NK-92 treated with Interleukin-12 subunit alpha and Interleukin-12 subunit beta, amount 100 ng/mL, for 24 hours (cell line): ENCODE data around the gene METRNL.
"Not testable (repeated sequence)": the region's sequence is repeated elsewhere in the genome, so short reads cannot be mapped to it uniquely, and the experiment has no call there.

Experiments
- DNase-seq: peaks from one replicate; lab custom pipeline; 2025; lab: John Stamatoyannopoulos, UW

Gene METRNL

DNA sequence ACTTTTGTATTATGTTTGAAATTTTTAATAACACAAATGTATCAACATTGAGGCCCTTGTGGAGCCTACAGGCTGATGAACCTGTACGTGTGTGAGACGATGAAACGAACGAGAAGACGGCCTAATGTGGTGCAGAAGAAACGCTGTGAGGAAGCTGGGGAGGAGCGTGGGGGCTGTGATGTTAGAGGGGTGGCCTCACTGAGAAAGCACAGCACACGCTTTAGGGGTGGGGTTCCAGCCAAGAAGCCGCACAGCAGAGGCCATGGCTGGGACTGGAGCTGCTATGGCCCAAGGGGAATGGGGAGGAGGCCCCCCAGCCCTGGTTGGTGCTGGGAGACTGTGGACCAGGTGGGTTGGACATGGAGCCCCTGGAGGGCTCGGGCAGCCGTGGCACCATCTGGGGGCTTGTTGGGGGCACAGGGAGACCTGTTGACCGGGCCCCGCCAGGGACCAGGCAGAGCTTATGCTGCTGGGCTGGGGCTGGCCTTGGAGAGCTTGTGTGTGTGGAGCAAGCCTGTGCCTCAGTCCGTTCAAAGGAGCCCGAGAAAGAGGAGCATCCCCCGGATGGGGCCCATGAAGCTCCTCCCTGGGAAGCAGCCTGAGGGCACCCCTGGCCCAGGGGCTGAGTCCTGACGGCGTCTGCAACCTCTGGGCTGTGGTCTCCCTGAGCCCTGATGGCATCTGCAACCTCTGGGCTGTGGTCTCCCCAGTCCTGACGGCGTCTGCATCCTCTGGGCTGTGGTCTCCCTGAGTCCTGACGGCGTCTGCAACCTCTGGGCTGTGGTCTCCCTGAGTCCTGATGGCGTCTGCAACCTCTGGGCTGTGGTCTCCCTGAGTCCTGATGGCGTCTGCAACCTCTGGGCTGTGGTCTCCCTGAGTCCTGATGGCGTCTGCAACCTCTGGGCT lies 44.7 kb downstream of the METRNL start:
- DNase-seq, result no peak

DNA sequence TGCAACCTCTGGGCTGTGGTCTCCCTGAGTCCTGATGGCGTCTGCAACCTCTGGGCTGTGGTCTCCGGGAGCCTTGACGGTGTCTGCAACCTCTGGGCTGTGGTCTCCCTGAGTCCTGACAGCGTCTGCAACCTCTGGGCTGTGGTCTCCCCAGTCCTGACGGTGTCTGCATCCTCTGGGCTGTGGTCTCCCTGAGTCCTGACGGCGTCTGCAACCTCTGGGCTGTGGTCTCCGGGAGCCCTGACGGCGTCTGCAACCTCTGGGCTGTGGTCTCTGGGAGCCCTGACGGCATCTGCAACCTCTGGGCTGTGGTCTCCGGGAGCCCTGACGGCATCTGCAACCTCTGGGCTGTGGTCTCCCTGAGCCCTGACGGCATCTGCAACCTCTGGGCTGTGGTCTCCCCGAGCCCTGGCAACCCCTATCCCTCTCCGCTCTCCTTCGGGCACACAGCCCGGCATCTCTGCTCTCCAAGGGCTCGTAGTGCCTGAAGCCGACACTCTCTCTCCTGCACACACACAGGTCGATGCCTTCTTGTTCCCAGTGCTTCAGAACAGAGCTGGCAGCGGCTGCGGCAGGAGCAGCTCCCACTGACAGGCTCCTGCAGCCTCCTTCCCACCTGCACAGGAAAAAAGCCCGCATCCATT lies 45.6 kb downstream of the METRNL start:
- DNase-seq, result no peak

DNA sequence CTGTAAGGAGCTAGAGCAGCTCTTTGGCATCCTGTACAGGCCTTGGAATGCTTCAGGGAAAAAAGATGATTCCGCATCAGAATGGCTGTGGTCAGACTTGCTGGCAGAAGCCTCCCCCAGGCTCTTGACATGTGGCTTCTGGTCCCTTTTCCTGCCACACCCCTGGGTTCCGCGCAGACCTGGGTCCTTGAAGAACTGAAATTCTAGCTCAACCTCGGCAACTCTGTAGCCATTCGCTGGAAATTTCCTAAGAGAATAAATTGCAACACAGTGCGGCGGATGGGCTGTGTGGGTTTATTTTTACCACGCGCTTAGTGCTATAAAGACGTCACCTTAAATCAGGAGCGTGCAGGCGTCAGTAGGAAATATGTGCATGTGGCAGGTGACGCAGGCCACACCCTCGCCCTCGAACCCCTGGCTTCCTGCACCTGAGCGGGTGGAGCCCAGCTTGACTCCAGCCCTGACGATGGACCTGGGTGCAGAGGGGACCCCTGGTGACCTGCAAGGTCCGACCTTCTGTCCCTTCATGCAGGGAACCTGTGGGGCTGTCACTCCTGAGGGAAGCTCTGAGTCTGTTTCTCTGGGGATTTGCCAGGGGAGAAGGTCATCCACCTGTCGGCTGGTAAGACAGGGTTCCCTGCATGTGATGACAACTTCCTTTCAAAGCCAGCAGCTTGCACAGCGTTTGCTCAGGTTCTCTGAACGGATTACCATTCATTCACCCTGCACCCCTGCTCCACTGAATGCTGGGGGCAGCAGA lies 46.3 kb downstream of the METRNL start:
- DNase-seq, result no peak

DNA sequence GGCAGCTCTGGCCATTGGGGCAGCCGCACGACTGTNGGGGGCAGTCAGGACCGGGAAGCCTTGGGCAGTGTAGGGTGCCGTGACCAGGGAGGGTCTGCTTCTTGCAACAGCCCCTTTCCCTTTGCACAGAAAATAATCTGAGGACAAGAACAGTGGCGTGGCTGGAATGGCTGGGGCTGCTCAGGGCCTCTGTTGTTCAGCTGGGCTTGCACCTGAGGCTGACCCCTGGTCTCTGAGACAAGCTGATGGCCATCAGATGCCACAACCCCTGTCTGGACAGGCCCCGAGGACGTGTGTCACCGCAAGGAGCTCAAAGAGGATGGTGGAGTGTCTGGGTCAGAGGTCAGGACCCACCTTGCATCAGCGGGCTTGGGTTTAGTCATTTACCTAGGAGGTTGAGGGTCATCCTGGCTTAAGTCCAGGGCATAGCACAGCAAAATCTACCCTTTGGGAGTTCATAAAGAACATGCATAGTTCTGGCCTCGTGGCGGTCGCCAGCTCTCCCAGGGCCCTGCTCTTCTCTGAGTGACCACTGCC lies 46.9 kb downstream of the METRNL start:
- no peak for DNase-seq

DNA sequence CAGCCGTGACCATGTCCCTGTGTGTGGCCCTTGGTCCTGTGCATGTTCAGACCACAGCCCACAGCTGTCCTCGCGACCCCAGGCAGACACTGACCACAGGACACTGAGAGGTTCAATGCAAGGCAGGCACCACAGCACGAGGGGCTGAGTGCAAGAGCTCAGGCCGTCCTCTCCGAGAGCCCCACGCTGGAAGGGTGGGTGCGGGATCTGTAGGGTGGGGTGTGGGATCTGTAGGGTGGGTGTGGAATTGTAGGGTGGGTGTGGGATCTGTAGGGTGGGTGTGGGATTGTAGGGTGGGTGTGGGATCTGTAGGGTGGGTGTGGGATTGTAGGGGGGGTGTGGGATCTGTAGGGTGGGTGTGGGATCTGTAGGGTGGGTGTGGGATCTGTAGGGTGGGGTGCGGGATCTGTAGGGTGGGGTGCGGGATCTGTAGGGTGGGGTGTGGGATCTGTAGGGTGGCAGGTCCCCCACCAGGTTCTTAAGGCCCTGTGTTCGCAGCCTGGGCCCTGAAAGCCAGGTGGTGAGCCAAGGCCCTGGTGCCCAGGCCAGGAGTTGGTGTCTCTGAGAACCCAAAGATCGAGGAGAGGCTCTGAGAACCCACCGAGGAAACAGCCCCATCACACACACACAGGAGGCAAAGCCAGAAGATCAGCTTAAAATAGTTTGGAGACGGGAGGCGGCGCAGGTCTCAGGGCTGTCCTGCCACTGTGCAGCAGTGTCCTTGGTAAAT lies 48.2 kb downstream of the METRNL start:
- DNase-seq, result no peak

DNA sequence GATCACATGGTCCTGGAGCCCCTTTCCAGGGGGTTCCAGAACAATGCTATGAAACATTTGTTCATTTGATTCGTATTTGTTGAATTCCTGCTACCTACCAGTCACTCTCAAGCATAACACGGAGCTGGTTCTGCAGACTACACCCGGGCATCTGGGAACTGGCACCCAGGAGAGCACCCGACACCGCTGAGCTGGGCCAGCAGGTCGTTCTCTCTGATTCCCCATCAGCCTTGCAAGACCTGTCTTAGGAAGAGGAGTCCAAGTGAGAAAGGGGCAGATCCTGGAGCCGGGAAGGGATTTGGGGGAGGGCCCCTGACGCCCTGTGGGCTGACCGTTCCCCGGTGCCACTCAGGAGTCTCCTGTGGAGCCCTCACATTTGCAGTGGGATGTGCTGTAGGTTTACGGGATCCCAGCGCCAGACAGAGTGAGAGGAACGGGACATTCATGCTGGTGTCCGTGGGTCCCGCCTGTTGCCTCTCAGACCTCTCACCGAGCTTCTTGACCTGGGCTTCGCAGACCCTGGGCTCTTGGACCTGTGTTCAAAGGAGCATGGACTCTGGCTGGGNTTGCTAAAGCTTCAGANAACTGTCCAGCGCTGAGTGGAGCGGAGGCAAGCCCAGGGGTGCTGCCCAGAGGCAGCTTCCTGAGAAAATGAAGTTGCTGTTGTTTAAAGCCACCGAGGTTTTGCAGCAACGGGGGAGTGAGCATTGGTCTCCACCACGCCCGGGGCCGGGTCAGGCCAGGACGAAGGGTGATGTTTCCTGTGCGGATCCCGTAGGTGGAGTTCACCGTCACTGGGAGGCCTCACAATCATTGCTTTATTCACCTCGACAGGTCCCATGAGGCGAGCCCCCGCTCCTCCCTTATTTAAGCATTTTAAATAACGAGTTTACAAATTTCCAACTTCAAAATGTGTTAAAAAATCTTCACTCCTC lies 49.2 kb downstream of the METRNL start:
- no peak for DNase-seq

DNA sequence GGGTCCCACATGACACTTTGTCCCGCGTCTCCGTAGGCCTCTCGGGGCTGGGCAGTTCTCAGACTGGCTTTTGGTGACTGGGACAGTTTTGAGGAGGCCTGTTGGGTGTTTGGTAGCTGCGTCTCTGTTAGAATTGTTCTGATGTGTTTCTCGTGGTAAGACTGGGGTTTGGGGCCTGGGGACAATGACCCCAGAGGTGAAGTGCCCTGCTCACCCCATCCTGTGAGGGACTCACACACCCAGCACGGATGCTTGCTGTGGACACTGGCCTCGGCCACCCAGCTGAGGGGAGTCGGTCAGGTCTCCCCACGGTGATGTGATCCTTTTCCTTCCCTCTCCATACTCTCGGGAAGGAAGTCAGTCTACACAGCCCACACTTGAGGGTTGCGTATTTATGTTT lies 50.3 kb downstream of the METRNL start:
- no peak for DNase-seq

DNA sequence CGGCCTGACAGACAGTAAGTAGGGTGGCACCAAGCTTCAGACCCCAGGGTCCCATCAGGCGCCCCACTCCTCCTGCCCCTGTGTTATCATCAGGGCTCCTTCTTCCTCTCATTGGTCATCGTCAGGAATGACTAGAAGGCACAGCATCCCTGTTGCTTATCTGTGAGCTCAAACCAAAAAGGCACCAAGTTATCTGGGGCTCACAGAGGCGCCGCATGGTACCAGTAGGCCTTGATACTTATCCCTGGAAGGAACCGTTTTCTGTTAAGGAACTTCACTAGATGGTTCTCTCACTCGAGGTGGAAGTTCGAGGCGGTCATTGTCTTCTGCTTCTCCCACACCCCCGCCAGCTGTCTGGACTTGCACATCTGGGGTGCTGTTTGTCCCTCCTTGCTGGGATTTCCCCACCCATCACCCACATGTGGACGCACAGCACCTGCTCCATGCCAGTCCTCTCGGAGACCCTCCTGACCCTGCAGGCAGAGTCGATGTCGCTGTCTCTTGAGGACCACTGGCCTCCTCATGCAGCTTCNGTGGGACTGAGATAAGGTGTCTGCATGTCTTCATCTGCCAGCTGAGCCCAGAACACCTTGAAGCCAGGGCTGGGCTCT lies 52.1 kb downstream of the METRNL start:
- no peak for DNase-seq

DNA sequence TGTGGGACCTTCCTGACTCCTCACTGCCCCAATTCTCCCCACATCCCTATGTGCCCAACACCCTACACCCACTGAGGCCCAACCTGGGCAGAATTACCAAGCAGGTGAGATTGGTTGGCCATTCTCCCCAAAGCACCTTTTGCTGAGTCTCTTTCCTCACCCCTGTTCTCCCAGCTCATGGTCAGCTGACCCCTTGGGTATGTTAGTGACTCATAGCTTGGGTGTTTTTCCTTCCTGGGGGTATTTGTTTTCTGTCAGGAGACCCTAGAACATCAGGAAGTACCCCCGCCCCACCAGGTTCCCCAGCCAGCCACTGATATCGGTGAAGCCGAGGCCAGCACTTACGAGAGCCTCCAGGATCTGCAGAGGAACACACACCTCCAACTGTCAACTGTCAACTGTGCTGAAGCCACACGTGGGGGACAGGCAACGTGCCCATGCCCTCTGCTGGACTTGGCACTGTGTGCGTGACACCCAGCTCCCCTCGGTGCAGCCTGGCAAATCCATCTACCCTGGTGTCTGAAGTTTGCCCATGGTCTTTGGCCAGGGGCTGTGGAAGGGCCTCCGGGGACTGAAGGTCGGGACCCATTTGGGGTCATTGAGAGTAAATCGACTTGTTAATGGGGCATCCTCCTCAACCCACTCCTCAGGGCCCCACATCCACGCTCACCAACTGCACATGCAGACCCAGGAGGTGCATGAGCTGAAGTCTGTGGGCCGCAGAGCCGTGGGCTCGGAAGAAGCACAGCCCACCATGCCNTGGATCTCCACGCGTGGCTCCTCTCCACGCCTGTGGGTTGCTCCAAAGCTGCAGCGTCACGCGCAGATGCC lies 53.1 kb downstream of the METRNL start:
- DNase-seq, result no peak

DNA sequence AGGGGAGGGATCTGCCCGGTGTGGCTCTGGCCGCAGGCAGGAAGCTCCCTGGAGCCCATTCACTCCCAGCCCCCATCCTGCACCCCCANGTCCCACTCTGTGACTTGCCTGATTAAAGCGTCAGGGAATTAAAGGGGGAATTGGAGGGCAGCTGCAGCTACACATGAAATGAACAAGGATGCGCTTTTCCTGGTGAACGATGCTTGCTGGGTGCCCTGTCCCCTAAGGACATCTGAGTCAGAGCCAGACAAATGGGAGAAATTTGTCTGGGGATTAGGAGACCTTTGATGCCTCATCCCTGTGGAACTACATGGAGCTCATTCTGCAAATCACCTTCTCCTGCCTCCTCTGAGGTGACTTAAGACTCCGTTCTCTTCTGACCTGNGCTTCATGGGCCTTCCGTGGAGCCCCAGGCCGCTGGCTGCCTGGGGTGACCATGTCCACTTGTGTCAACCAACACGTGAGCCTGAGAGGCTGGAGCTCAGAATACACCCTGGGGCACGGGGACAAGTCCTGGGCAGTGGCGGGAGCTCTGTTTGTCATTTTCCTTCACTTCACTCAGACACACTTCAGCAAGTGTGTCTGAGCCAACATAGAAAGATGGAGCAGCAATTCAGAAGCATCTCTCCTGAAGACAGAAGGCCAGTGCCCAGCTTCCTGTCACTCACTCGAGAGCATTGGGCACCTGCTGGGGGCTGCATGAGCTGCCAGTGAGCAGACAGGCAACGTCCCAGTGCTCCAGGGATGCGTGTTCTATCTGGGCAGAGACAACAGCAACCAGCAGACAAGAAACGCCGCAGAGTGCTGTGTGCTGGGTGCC lies 54.1 kb downstream of the METRNL start:
- DNase-seq, result no peak

DNA sequence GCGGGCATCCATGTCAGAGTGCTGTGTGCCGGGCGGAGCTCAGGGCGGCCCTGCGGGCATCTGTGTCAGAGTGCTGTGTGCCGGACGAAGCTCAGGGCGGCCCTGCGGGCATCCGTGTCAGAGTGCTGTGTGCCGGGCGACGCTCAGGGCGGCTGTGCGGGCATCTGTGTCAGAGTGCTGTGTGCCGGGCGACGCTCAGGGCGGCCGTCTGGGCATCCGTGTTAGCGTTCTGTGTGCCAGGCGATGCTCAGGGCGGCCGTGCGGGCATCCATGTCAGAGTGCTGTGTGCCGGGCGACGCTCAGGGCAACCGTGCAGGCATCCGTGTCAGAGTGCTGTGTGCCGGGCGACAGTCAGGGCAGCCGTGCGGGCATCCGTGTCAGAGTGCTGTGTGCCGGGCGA lies 55.0 kb downstream of the METRNL start:
- not testable (repeated sequence) for DNase-seq

DNA sequence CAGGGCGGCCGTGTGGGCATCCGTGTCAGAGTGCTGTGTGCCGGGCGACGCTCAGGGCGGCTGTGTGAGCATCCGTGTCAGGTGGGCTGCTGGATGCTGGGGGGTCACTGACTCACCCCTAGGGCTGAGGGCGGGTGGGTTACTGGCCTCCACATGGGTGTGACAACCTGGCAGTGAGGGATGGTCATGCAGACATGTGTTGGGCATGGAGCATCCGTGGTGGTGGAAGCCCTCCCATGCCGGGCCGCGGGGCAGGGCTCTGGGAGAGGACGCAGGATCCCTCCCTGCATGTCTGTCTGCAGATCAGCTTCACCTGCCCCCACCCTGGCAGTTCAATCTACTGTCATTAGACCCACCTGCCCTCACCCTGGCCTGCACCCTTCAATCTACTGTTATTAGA lies 56.3 kb downstream of the METRNL start:
- DNase-seq, result no peak

DNA sequence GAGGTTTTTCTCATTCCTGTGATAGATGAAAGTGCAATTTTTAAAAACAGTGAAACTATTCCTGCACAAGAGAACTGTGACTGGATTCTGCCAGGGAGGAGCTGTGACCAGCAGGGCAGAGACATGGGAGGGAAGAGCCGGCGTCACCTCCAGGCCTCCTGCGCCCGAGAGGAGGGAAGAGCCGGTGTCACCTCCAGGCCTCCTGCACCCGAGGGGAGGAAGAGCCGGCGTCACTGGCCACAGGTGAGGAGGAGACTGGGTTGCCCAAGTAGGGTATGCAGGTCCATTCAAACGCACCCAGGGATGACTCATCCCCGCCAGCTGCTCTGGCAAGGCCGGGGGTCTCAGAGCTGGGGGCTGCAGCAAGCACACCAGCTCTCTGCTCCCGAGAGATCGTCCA lies 56.7 kb downstream of the METRNL start:
- no peak for DNase-seq

DNA sequence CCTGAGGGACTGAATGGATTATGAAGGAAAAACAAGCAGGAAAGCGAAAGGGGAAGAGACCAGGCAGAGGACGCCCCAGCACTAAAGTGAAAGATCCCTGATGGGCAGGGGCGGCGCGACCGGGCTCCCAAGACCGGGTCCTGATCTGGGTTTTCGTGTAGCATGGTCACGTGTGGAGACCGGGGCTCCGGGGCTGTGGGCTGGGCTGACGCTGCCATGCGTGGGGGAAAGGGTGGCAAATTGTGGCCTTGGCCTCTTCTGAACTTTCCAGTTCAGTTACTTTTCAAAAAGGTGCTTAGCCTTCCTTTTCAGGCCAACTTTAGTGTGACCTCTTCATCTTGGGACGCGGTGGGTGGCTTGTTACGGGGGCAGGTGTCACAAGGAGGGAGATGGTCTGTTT lies 57.5 kb downstream of the METRNL start:
- no peak for DNase-seq

DNA sequence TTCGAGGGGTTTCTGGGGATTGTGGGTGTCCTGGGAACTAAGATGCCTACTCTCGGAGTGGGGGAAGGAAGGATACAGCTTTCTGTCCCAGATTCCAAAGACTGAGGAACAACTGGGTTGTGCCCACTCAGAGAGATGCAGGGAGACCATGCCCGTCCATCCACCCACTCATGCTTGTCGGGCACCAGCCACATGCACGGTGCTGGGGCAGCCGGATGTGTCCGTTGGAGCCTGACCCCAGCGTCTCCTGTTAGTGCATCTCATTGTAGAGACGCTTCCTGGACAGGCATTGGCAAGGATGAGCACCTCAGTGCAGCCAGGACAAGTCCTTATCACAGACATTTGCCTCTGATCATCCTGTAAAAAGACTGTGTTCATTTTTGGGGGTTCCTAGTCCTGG lies 58.1 kb downstream of the METRNL start:
- no peak for DNase-seq

DNA sequence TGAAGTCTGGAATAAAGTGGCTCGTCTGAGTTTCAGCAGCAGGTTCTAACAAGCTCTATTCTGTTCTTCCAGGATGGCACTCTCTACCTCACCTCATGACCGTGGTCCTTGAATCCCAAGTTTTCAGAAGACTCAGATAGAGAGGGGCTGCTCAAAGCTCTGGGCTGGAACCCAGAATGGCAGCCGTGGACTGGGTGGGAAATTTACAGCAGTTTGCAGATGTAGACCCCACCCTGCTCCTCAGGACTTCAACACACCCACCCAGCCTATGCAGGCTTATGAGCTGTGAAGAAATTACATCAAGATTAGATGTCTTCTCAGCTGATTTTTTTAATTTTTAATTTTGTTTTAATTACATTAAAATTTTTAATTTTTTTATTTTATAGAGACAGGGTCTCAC lies 59.4 kb downstream of the METRNL start:
- DNase-seq, result no peak

DNA sequence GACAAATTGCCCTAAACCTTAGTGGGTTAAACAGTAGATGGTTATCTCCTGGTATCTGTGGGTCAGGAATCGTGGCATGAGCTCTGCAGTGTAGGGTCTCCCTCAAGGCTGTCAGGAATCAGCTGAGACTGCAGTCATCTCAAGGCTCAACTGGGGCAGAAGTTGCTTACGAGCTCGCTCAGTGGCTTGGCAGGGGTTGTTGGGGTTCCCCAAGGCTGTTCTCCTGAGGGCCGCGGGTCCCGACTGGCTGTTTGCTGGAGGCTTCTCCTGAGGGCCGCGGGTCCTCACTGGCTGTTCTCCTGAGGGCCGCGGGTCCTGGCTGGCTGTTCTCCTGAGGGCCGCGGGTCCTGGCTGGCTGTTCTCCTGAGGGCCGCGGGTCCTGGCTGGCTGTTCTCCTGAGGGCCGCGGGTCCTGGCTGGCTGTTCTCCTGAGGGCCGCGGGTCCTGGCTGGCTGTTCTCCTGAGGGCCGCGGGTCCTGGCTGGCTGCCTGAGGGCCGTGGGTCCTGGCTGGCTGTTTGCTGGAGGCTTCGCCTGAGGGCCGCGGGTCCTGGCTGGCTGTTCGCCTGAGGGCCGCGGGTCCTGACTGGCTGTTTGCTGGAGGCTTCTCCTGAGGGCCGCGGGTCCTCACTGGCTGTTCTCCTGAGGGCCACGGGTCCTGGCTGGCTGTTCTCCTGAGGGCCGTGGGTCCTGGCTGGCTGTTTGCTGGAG lies 60.3 kb downstream of the METRNL start:
- not testable (repeated sequence) for DNase-seq

DNA sequence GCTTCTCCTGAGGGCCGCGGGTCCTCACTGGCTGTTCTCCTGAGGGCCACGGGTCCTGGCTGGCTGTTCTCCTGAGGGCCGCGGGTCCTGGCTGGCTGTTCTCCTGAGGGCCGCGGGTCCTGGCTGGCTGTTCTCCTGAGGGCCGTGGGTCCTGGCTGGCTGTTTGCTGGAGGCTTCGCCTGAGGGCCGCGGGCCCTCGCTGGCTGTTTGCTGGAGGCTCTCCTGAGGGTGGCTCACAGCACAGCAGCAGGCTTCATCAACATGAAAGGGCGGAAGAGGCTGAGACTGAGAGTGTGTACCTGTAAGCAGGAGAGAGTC lies 60.8 kb downstream of the METRNL start:
- DNase-seq, result not testable (repeated sequence)
